Ectodermal cell (in vitro differentiated cells): Measurements from ENCODE around the gene NOS1.

ENCODE experiments used
- H3K27ac ChIP-seq: 2 replicates; pipeline ENCODE4 v1.7.0; 2013; ENCODE audit warnings: mild to moderate bottlenecking, low read depth, low read length; ENCODE audit not compliant: insufficient read depth, poor library complexity, severe bottlenecking
- H3K27me3 ChIP-seq: 2 replicates; pipeline ENCODE4 v1.7.0; 2013; ENCODE audit warnings: mild to moderate bottlenecking, low read length; ENCODE audit not compliant: insufficient read depth, control insufficient read depth, poor library complexity, severe bottlenecking
- H3K36me3 ChIP-seq: one replicate; pipeline ENCODE4 v1.7.0; 2013; ENCODE audit warnings: low read length; ENCODE audit not compliant: control insufficient read depth, insufficient read depth
- H3K4me1 ChIP-seq: one replicate; pipeline ENCODE4 v1.7.0; 2013; ENCODE audit warnings: low read length; ENCODE audit not compliant: control insufficient read depth, insufficient read depth
- H3K4me3 ChIP-seq: 2 replicates; pipeline ENCODE4 v1.7.0; 2013; ENCODE audit warnings: low read depth, low read length, control low read depth; ENCODE audit not compliant: insufficient read depth
- H3K9me3 ChIP-seq: 2 replicates; pipeline ENCODE4 v1.7.0; 2013; ENCODE audit warnings: mild to moderate bottlenecking, low read length, moderate library complexity; ENCODE audit not compliant: control insufficient read depth
- WGBS, 2 experiments: methylation state at CpG; one replicate each; pipeline ENCODE4 v1.1.7; 2013; ENCODE audit warnings: missing lambda C conversion rate in 2 of 2; 5-methylcytosine and 5-hydroxymethylcytosine counted together

Gene NOS1

GRCh38 chr12:117334051-117334450 is 27.4 kb downstream of the NOS1 start:
- WGBS, 2 experiments: 70 to 74% methylated on average over 3 of the region's 3 CpGs
- peaks cover 4% of the 10 kb centered on the region for H3K4me1 ChIP-seq
- H3K36me3 ChIP-seq: no peaks in the 10 kb centered on the region
- no peaks in the 10 kb centered on the region for H3K9me3 ChIP-seq
- no peak overlapping the region for H3K27ac ChIP-seq
- no peaks in the 10 kb centered on the region for H3K27me3 ChIP-seq
- no peak overlapping the region for H3K4me3 ChIP-seq

DNA sequence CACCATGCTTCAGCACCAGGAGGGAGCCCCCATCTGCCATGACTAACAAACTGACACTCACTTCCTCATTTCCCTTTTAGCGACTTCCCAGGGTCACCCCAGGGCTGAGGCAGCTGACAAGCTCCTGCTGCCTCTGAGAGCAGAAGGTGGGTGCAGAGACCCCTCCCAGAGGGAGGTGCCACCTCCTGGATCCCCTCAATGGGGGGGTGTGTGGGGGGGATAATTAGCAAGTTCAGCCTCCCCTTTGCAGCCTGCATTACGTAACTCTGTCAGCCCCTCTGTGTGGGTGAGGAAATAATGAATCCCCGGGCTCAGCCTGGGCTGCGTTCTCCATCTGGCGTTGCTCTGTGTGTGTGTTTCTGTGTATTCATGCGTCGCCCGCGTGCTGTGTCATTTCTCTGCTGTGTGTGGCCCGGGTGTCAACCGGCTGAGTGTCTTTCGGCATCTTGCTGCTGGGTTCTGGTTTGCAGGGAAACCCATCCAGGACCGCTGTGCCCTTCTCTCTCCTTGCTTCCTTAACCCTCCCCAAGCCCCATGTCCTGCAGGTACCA is 28.0 kb downstream of the NOS1 start:
- H3K4me1 ChIP-seq: peaks cover 4% of the 10 kb centered on the region
- H3K36me3 ChIP-seq: no peaks in the 10 kb centered on the region
- no peaks in the 10 kb centered on the region for H3K27me3 ChIP-seq
- 80 to 84% methylated on average over 13 of the region's 13 CpGs for WGBS, 2 experiments
- no peak overlapping the region for H3K27ac ChIP-seq
- H3K4me3 ChIP-seq: no peak overlapping the region
- H3K9me3 ChIP-seq: no peaks in the 10 kb centered on the region

DNA sequence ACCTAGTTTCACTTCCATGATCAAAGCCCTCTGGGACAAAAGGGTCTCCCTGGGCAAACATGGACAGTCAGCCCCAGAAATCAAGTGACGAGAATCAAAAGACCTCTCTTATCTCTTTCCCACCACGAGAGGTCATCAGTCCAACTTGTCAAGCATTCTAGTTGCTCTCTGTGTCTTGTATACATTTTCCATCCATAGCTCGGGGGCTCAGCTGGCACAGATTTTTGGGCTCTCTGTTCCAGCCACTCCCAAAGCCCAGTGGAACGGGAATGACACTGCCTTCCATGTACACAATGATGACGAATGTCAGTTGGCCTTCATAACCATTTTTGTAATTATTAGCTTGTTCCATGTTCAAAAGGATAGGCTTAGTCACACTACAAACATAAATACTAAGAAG is 29.7 kb downstream of the NOS1 start:
- peaks cover 4% of the 10 kb centered on the region for H3K4me1 ChIP-seq
- H3K27ac ChIP-seq: no peak overlapping the region
- no peaks in the 10 kb centered on the region for H3K36me3 ChIP-seq
- no peaks in the 10 kb centered on the region for H3K27me3 ChIP-seq
- WGBS, 2 experiments: 91 to 95% methylated on average over 5 of the region's 5 CpGs
- no peak overlapping the region for H3K4me3 ChIP-seq
- H3K9me3 ChIP-seq: no peaks in the 10 kb centered on the region

DNA sequence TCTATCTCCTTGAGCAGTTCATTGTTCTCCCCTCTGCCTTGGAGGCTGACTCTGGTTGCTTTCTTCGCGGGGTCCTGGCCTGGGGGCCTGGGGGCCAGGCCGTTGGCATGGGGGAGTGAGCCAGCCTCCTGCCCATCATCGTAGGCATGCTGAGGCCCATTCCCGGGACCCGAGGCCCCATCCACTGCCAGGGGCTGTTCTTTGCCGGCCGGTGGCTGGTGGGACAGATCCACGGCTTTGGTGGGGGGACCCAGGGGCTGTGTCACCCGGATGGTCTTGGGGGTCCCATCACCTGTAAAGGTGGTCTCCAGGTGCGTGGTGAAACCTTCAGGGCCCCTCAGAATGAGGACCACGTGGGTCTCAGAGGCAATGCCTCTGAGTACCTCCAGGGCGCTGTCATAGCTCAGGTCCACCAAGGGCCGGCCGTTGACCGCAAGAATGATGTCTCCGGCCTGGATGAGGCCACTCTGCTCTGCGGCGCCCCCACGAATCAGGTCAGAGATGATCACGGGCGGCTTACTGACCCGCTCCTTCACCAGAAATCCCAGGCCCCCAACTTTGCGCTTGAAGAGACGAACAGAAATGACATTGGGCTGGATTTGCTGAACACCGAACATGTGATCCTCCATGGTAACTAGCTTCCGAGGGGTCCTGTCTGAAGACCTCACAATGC is 30.8 kb downstream of the NOS1 start:
- no peaks in the 10 kb centered on the region for H3K27me3 ChIP-seq
- no peaks in the 10 kb centered on the region for H3K9me3 ChIP-seq
- H3K36me3 ChIP-seq: no peaks in the 10 kb centered on the region
- 93 to 95% methylated on average over 27 of the region's 27 CpGs for WGBS, 2 experiments
- H3K4me1 ChIP-seq: peaks cover 4% of the 10 kb centered on the region
- no peak overlapping the region for H3K27ac ChIP-seq
- no peak overlapping the region for H3K4me3 ChIP-seq

DNA sequence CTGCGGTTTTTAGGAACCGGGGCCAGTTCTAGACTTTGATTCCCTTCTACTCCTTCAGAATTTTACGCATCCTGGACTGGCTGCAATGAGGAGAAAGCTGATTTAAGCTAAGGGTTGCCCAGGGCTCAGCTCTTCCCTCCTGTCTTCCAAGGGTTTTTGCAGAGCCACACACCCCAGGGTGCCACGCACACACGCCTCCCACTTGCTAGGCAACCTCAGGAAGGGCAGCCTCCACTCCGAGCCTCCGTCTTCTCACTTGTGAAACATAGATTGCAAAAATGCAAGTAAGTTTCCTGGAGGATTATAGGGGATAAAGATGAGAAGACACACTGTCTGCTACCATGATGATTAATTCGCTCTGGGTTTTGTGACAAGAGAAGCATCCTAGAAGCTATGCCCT is 31.7 kb downstream of the NOS1 start:
- H3K27me3 ChIP-seq: no peaks in the 10 kb centered on the region
- 94 to 95% methylated on average over 8 of the region's 8 CpGs for WGBS, 2 experiments
- H3K4me3 ChIP-seq: no peak overlapping the region
- H3K4me1 ChIP-seq: peaks cover 4% of the 10 kb centered on the region
- H3K9me3 ChIP-seq: no peaks in the 10 kb centered on the region
- H3K36me3 ChIP-seq: no peaks in the 10 kb centered on the region
- H3K27ac ChIP-seq: no peak overlapping the region

DNA sequence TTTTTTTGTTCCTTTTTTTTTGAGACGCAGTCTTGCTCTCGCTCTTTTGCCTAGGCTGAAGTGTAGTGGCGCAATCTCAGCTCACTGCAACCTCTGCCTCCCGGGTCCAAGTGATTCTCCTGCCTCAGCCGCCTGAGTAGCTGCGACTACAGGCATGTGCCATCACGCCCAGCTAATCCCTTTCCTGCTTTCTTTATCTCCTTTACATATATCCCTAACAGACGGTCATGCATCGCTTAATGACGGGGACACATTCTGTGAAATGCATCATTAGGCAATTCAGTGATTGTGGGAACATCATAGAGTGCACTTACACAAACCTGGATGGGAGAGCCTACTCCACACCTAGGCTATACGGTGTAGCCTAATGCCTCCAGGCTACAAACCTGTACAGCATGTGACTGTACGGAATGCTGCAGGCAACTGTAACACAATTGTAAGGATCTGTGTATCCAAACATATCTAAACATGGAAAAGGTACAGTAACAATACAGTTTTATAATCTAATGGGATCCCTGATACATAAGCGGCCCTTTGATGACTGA is 32.8 kb downstream of the NOS1 start:
- no peaks in the 10 kb centered on the region for H3K36me3 ChIP-seq
- no peak overlapping the region for H3K4me3 ChIP-seq
- no peak overlapping the region for H3K27ac ChIP-seq
- H3K4me1 ChIP-seq: no peaks in the 10 kb centered on the region
- no peaks in the 10 kb centered on the region for H3K27me3 ChIP-seq
- no peaks in the 10 kb centered on the region for H3K9me3 ChIP-seq
- 91 to 94% methylated on average over 13 of the region's 13 CpGs for WGBS, 2 experiments

- Histone ChIP-seq H3K36me3 (no peaks in the 10 kb centered on the region), H3K4me3 (no peak overlapping the region), H3K9me3 (no peaks in the 10 kb centered on the region), H3K27me3 (no peaks in the 10 kb centered on the region), H3K4me1 (no peaks in the 10 kb centered on the region), H3K27ac (no peak overlapping the region)
- WGBS, 2 experiments: 68 to 70% methylated on average over 1 of the region's 1 CpG
Observed at GRCh38 chr12:117322428-117322827, 39.0 kb downstream of the NOS1 start.

GRCh38 chr12:117321572-117321971 is 39.9 kb downstream of the NOS1 start:
- WGBS, 2 experiments: 75 to 78% methylated on average over 4 of the region's 4 CpGs
- H3K4me3 ChIP-seq: no peak overlapping the region
- H3K9me3 ChIP-seq: no peaks in the 10 kb centered on the region
- no peaks in the 10 kb centered on the region for H3K36me3 ChIP-seq
- H3K4me1 ChIP-seq: no peaks in the 10 kb centered on the region
- H3K27me3 ChIP-seq: no peaks in the 10 kb centered on the region
- no peak overlapping the region for H3K27ac ChIP-seq

DNA sequence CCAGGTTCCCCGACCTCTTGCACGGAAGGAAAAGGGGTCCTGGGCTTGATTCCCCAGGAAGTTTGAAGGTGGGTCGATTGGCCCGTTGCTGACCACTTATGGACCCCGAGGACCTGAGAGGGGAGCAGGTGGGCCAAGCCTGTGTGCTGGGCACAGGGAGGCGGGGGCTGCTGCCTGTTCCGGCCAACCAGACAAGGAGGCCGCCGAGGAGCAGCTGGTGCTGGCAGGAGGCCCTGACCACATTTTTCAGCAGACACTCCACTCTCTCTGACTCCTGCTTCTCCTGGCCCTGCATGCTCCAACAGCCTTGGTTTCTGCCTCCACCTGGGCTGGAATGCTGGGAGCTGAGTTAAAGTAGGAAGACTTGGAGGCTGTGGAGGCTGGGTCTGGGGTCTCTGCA is 42.8 kb downstream of the NOS1 start:
- Histone ChIP-seq H3K27ac (no peak overlapping the region), H3K9me3 (no peaks in the 10 kb centered on the region), H3K27me3 (no peaks in the 10 kb centered on the region), H3K4me3 (no peak overlapping the region), H3K4me1 (no peaks in the 10 kb centered on the region), H3K36me3 (no peaks in the 10 kb centered on the region)
- WGBS, 2 experiments: 88 to 91% methylated on average over 9 of the region's 9 CpGs

GRCh38 chr12:117316336-117316735 is 45.1 kb downstream of the NOS1 start:
- Histone ChIP-seq H3K9me3 (no peaks in the 10 kb centered on the region), H3K4me1 (no peaks in the 10 kb centered on the region), H3K27me3 (no peaks in the 10 kb centered on the region), H3K36me3 (no peaks in the 10 kb centered on the region), H3K4me3 (no peak overlapping the region), H3K27ac (no peak overlapping the region)
- 85 to 87% methylated on average over 6 of the region's 6 CpGs for WGBS, 2 experiments
